KMS-11 (cell line): ENCODE results near the gene CNTLN.
"Not testable (repeated sequence)": the region's sequence is repeated elsewhere in the genome, so short reads cannot be mapped to it uniquely, and the experiment has no call there.

ENCODE experiments used
- H2AFZ ChIP-seq: fragments of 200-600 bp; sonication (generic); 2 replicates; pipeline ENCODE4 v1.6.1; 2016; ENCODE audit warnings: antibody characterized with exemption, mixed run types, low read depth
- H3K27ac ChIP-seq: fragments of 200-600 bp; sonication (generic); 2 replicates; pipeline ENCODE4 v1.6.1; 2016; ENCODE audit warnings: mild to moderate bottlenecking, mixed run types
- H3K27me3 ChIP-seq: fragments of 200-600 bp; sonication (generic); 2 replicates; pipeline ENCODE4 v1.6.1; 2017; ENCODE audit warnings: mild to moderate bottlenecking, low read depth, mixed run types, moderate library complexity; ENCODE audit not compliant: insufficient read depth
- H3K36me3 ChIP-seq: fragments of 200-600 bp; sonication (generic); 2 replicates; pipeline ENCODE4 v1.6.1; 2017; ENCODE audit warnings: mild to moderate bottlenecking, mixed run types; ENCODE audit not compliant: insufficient read depth
- H3K4me1 ChIP-seq: fragments of 200-600 bp; sonication (generic); 2 replicates; pipeline ENCODE4 v1.6.1; 2016; ENCODE audit warnings: mild to moderate bottlenecking, low read depth, mixed run types; ENCODE audit not compliant: poor library complexity, severe bottlenecking
- H3K4me2 ChIP-seq: fragments of 200-600 bp; sonication (generic); 2 replicates; pipeline ENCODE4 v1.7.0; 2016; ENCODE audit warnings: mild to moderate bottlenecking, mixed run types
- H3K4me3 ChIP-seq: fragments of 200-600 bp; sonication (generic); IDR thresholded peaks from 2 replicates; pipeline ENCODE4 v1.6.1; 2017; ENCODE audit warnings: low read depth, low read length, mixed read lengths; ENCODE audit not compliant: insufficient read depth
- H3K79me2 ChIP-seq: fragments of 200-600 bp; sonication (generic); 2 replicates; pipeline ENCODE4 v1.6.1; 2016; ENCODE audit warnings: low read depth, mixed run types; ENCODE audit not compliant: insufficient read depth
- H3K9ac ChIP-seq: fragments of 200-600 bp; sonication (generic); 2 replicates; pipeline ENCODE4 v1.6.1; 2016; ENCODE audit warnings: mild to moderate bottlenecking, mixed run types
- H4K20me1 ChIP-seq: fragments of 200-600 bp; sonication (generic); 2 replicates; pipeline ENCODE4 v1.6.1; 2016; ENCODE audit warnings: mild to moderate bottlenecking, mixed run types; ENCODE audit not compliant: insufficient read depth
- CTCF ChIP-seq: fragments of 200-600 bp; sonication (generic); conservative IDR thresholded peaks from 2 replicates; pipeline ENCODE4 v1.6.1; 2017; ENCODE audit warnings: low read depth, mild to moderate bottlenecking, antibody characterized with exemption, low read length, moderate library complexity, mixed read lengths

CNTLN gene

GRCh38 chr9:17246770-17247169 is 111.9 kb downstream of the CNTLN start:
- no peaks in the 10 kb centered on the region for H4K20me1 ChIP-seq
- no peak overlapping the region for H3K4me3 ChIP-seq
- TF ChIP-seq CTCF = no peak
- H3K4me1 ChIP-seq = no peaks in the 10 kb centered on the region
- no peaks in the 10 kb centered on the region for H3K79me2 ChIP-seq
- no peaks in the 10 kb centered on the region for H3K36me3 ChIP-seq
- no peaks in the 10 kb centered on the region for H3K27me3 ChIP-seq
- no peak overlapping the region for H2AFZ ChIP-seq
- no peak overlapping the region for H3K4me2 ChIP-seq
- H3K9ac ChIP-seq = no peak overlapping the region
- H3K27ac ChIP-seq = no peak overlapping the region

- H3K27ac ChIP-seq = no peak overlapping the region
- no peaks in the 10 kb centered on the region for H3K36me3 ChIP-seq
- no peak overlapping the region for H3K4me2 ChIP-seq
- no peaks in the 10 kb centered on the region for H3K4me1 ChIP-seq
- no peaks in the 10 kb centered on the region for H4K20me1 ChIP-seq
- no peaks in the 10 kb centered on the region for H3K79me2 ChIP-seq
- H3K4me3 ChIP-seq = no peak overlapping the region
- H3K9ac ChIP-seq = no peak overlapping the region
- H2AFZ ChIP-seq = no peak overlapping the region
- TF ChIP-seq CTCF = no peak
- no peaks in the 10 kb centered on the region for H3K27me3 ChIP-seq
Observed at GRCh38 chr9:17251100-17251499, 116.3 kb downstream of the CNTLN start.

- Histone ChIP-seq H3K4me1 (peaks cover 40% of the 10 kb centered on the region), H3K79me2 (peaks cover 17% of the 10 kb centered on the region), H2AFZ (peak overlapping the region; percentile 53), H3K4me2 (peak overlapping the region; percentile 96), H3K27ac (peak overlapping the region; percentile 98), H3K9ac (peak overlapping the region; percentile 89)
- H3K4me3 ChIP-seq, H3K27me3 ChIP-seq, H4K20me1 ChIP-seq, H3K36me3 ChIP-seq: not testable (repeated sequence)
Observed at GRCh38 chr9:17268531-17269188, 133.8 kb downstream of the CNTLN start.

GRCh38 chr9:17269799-17270198 is 135.0 kb downstream of the CNTLN start:
- H3K4me2 ChIP-seq = peak overlapping the region; percentile 96
- peak overlapping the region; percentile 89; the same call in 1 of the 2 replicates for H3K9ac ChIP-seq
- peaks cover 45% of the 10 kb centered on the region for H3K4me1 ChIP-seq
- H2AFZ ChIP-seq = no peak overlapping the region
- no peak overlapping the region for H3K4me3 ChIP-seq
- H3K27ac ChIP-seq = peak overlapping the region; percentile 98
- H3K79me2 ChIP-seq = peaks cover 20% of the 10 kb centered on the region
- no peaks in the 10 kb centered on the region for H3K36me3 ChIP-seq
- TF ChIP-seq CTCF = no peak
- H4K20me1 ChIP-seq = no peaks in the 10 kb centered on the region
- no peaks in the 10 kb centered on the region for H3K27me3 ChIP-seq

GRCh38 chr9:17272536-17272935 is 137.7 kb downstream of the CNTLN start:
- Histone ChIP-seq H3K4me3 (no peak overlapping the region), H3K27me3 (no peaks in the 10 kb centered on the region), H4K20me1 (no peaks in the 10 kb centered on the region), H3K27ac (peak overlapping the region; percentile 86), H2AFZ (peak overlapping the region; percentile 31), H3K36me3 (no peaks in the 10 kb centered on the region), H3K4me2 (peak overlapping the region; percentile 65), H3K4me1 (peaks cover 45% of the 10 kb centered on the region), H3K9ac (peak overlapping the region; percentile 59; the same call in 1 of the 2 replicates), H3K79me2 (peaks cover 20% of the 10 kb centered on the region)
- no peak for TF ChIP-seq CTCF
